ENCODE data around the gene AICDA. TPM values are rescaled to one million over a fixed set of nuclear protein-coding genes. Genes with fewer than 3 reads are reported as not detected.

The AICDA gene
- total RNA-seq, 1 donor from 2014 or later, result not detected

DNA sequence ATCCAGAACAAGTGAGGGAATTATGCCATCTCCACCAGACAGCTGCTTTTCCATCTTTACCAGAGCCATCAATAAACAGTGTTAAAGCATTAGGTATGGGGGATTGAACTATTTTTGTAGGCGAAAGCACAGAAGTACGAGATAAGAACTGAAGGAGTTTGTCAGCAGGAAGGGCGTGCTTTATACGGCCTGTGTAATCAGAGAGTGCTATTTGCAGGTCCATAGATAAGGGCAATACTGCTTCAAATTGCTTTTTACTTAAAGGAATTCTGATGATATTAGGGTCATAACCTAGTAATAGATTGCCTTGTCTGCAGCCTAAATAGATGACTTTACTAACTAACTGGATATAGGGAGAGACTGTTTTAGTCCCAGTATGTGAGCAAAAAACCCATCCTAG is 51.6 kb downstream of the AICDA start:
- no peaks in the 10 kb centered on the region for H3K36me3 Mint-ChIP-seq (ENCODE audit: low read depth)

DNA sequence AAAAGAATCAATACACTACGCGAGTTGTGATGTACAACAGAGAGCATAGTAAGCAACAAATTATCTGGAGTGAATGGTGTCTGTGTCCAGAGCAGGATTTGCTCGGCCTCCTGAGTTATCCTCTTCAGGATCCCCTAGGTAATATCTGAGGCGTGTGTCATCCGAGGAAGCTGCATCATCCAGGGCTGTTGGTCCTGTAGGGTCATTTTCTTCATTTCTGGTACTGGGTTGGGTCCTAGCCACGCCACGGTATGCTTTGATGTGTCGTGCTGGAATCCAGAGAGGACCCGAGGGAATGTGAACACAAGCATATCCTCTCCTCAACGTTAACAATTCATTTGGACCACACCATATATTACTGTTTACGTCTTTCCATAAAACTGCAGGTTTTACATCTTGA is 53.0 kb downstream of the AICDA start:
- no peaks in the 10 kb centered on the region for H3K4me1 Mint-ChIP-seq
- no peak for DNase-seq
- no peaks in the 10 kb centered on the region for H3K36me3 Mint-ChIP-seq (ENCODE audit: low read depth)
- no peak overlapping the region for H3K4me3 Mint-ChIP-seq
- peaks cover 4% of the 10 kb centered on the region for H3K27me3 Mint-ChIP-seq
- H3K9me3 Mint-ChIP-seq, result no peaks in the 10 kb centered on the region
- no peak overlapping the region for H3K27ac Mint-ChIP-seq
- intact Hi-C loops (cut with micrococcal nuclease), result no loop called here

More for the DNA sequence above, 51.6 kb downstream of the AICDA start:
- no peaks in the 10 kb centered on the region for H3K9me3 Mint-ChIP-seq
- H3K4me3 Mint-ChIP-seq, result no peak overlapping the region
- no peak for DNase-seq
- intact Hi-C loops (cut with micrococcal nuclease), result no loop called here
- H3K27me3 Mint-ChIP-seq, result peaks cover 4% of the 10 kb centered on the region
- H3K27ac Mint-ChIP-seq, result no peak overlapping the region
- H3K4me1 Mint-ChIP-seq, result no peaks in the 10 kb centered on the region

DNA sequence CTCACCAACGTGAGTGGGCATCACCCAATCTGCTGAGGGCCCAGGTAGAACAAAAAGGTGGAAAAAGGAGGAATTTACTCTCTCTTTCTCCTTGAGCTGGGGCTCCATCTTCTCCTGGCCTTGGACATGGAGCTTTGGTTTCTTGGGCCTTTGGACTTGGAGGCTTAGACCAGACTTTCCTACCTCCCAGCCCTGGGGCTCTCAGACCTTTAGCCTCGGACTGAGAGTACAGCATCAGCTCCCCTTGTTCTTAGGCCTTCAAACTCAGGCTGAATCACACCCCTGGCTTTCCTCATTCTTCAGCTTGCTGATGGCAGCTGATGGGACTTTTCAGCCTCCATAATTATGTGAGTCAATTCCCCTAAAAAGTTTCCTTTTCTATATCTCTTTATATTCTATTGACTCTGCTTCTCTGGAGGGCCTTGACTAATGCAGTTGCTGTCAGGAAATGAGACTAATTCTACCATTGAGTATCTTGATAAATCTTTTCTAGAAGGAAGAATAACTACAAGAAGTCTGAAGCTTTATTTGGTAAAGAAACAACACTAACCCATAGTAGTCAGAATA is 56.0 kb downstream of the AICDA start:
- no peak overlapping the region for H3K4me3 Mint-ChIP-seq
- no peaks in the 10 kb centered on the region for H3K9me3 Mint-ChIP-seq
- H3K27ac Mint-ChIP-seq, result no peak overlapping the region
- no peaks in the 10 kb centered on the region for H3K36me3 Mint-ChIP-seq (ENCODE audit: low read depth)
- no peak for DNase-seq
- intact Hi-C loops (cut with micrococcal nuclease), result no loop called here
- no peaks in the 10 kb centered on the region for H3K4me1 Mint-ChIP-seq
- H3K27me3 Mint-ChIP-seq, result peaks cover 9% of the 10 kb centered on the region

DNA sequence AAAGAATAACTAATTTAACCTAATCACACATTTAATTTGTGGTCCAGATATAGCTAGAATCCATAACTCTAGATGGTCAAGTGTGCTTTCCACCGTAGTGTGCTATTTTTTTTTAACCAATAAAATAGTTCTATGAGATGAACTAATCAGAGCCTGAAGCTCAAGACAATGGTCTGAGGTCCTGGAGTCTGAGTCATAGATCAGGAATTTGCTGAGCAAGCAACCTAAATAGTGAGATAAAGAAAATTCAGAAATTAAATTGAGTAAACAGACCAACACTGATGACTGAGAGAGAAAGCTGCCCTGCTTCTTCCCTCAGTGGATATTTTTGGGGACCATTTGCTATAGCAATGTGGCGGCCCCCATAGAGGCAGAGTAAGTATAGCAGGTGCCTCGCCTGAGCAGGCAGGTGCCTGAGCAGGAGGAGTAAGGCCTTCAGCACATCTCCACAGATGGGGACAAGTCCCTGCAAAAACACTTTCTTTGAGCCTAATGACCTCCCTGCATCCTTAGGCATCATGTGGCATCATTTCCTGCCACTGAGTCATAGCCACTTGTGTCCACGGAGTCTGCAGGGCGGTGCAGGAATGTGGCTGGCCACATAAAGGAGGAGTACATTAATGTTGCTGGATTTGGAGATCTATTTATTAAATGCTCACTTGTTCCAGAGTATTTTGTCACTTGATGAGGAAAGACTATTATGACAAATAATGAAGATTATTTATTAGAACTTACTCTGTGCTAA is 58.0 kb downstream of the AICDA start:
- no peak overlapping the region for H3K27ac Mint-ChIP-seq
- H3K4me1 Mint-ChIP-seq, result no peaks in the 10 kb centered on the region
- no peaks in the 10 kb centered on the region for H3K36me3 Mint-ChIP-seq (ENCODE audit: low read depth)
- H3K4me3 Mint-ChIP-seq, result no peak overlapping the region
- DNase-seq, result no peak
- H3K27me3 Mint-ChIP-seq, result peaks cover 12% of the 10 kb centered on the region
- H3K9me3 Mint-ChIP-seq, result no peaks in the 10 kb centered on the region
- intact Hi-C loops (cut with micrococcal nuclease), result no loop called here

DNA sequence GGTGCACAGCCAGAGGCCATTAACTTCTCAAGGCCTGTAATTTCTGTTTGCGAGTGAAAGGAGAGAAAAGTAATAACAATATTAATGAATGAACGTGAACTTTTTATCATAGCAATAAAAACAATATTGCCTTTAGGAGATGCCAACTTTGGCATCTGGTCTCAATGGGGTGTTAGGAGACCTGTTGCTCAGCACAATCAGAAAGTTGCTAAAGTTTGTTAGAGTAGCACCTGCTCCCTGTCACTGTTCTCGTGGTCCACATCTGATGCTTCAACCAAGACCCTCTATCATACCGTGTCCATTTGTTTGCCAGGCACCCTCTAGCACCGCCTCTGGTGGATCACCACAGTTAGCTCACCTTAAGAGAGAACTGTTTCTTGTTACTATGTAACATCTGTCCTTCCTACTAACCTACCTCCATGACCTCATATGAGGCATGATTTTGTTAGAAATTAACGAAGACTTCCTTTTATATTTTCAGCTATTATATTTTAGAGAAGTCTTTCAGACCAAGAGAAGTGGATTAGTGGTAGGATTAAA is 59.5 kb downstream of the AICDA start:
- H3K9me3 Mint-ChIP-seq, result no peaks in the 10 kb centered on the region
- DNase-seq, result no peak
- no peak overlapping the region for H3K27ac Mint-ChIP-seq
- H3K4me3 Mint-ChIP-seq, result no peak overlapping the region
- intact Hi-C loops (cut with micrococcal nuclease), result no loop called here
- H3K4me1 Mint-ChIP-seq, result no peaks in the 10 kb centered on the region
- H3K27me3 Mint-ChIP-seq, result peaks cover 16% of the 10 kb centered on the region
- H3K36me3 Mint-ChIP-seq (ENCODE audit: low read depth), result no peaks in the 10 kb centered on the region

Other genes with a start within 250 kb of the AICDA start
- gene CLEC6A, start 156.9 kb downstream of the AICDA start, total RNA-seq, result not detected in 2 replicates
- not detected in 2 replicates for gene CLEC4D, start 99.4 kb downstream of the AICDA start, total RNA-seq
- not detected in 2 replicates for gene CLEC4E, start 72.0 kb downstream of the AICDA start, total RNA-seq
- not detected in 2 replicates for gene MFAP5, start 50.0 kb upstream of the AICDA start, total RNA-seq
- gene RIMKLB, start 85.1 kb upstream of the AICDA start, total RNA-seq, result 0.68 and 0.88 TPM in 2 replicates
- gene A2ML1, start 209.8 kb upstream of the AICDA start, total RNA-seq, result not detected in 2 replicates

Measured in activated CD4-positive, alpha-beta T cell treated with anti-CD3 and anti-CD28 coated beads, Interleukin-2, amount 10 ng/mL, durations not matched to agents 24 days and 14 days (primary cell).